Measurements from ENCODE around the gene CACNA1G. TPM values are rescaled to one million over a fixed set of nuclear protein-coding genes. Genes with fewer than 3 reads are reported as not detected.
A peak's percentile ranks its signal among the peaks of the same experiment; 100 is the strongest.

Gene CACNA1G
- total RNA-seq, 1 experiment from 2014 or later: 0.05 TPM

DNA sequence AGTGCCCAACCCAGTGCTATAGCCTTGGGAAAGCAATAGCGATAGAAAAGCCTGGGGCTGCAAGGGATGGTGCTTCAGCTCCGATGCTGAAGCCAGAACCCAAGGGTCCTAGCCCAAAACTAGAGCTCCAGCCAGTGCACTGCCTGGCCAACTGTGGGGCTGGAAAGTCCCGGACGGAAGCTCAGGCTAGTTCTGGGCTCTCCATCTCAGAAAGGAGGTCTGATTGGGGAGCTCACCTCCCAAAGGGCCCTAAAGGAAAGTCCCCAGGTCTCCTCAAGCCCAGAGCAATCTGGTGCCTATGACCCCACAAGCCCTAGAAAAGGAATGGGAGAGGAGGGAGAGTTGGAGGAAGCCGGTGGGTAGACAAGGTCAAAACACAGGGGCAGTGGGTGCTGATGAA, 72.1 kb downstream of the CACNA1G start:
- DNase-seq (ENCODE audit: low spot score): no peak

- peak; percentile 2 for DNase-seq (ENCODE audit: low spot score)
Measured at GRCh38 chr17:50633683-50634082, 73.2 kb downstream of the CACNA1G start.

- DNase-seq (ENCODE audit: low spot score): peak; percentile 78
Measured at GRCh38 chr17:50634224-50634914, 73.9 kb downstream of the CACNA1G start, which contains the start of gene ABCC3. Gene ABCC3, plus strand, starts transcription at chr17:50634881. Its CDS starts 56 bp downstream, at chr17:50634937.

GRCh38 chr17:50634915-50635731, 74.6 kb downstream of the CACNA1G start:
- peak; percentile 63 for DNase-seq (ENCODE audit: low spot score)

GRCh38 chr17:50635732-50635981, 75.1 kb downstream of the CACNA1G start:
- no peak for DNase-seq (ENCODE audit: low spot score)

DNA sequence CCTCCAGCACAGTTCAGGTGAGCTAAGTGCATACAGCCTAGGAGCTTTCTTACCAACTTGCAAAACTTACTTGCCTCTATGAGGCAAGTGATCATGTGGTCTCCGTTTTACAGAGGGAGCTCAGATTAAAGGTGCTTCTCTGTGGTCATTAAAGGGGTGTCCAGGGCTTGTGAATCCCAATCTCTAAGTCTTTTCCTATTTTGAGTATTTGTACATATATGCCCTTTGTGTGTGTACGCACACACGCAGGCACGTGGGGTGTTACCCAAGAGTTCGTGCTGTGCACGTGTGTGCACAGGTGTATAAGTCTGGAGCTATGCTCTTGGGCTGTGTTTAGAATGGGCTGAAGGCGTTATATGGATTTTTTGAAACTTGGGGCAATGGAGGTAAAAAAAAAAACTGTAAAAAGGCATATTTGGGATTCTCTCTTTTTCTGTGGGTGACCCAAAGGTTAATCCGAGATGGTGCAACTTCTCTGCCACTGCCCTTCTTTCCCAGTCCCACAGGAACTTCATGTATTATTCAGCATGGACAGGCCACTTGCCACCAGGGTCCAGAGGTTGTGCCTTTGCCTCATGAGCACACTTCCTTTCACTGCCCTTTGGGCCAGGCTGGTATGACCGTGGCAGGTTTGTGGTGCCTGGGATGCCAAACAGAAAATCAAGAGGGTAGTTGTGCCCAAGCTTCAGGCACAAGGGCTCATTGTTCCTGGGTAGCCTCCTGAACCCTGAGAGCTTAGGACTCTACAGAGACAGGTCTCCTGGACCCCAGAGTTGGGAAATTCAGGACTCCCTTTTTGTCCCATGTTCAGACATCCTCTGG, 75.7 kb downstream of the CACNA1G start:
- peak; percentile 53 for DNase-seq (ENCODE audit: low spot score)

DNA sequence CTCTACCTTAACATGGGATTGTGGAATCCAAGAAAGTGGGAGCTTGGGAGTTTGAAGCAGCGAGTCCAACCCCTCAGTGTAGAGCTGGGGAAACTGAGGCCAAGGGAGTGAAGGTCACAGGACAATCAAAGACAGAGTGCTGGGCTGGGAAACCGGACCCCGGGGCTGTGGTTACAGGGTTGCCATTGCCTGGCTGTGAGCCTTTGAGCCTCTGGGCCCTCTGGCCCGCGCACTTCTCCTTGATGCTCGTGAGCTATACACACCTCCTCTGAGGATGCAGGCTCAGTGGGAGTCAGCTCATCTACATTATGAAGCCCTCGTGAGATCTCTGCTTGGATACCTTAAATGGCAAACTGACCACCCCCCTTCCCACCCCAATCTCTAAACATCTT, 76.3 kb downstream of the CACNA1G start:
- DNase-seq (ENCODE audit: low spot score): no peak

GRCh38 chr17:50637829-50638605, 77.5 kb downstream of the CACNA1G start:
- peak; percentile 43 for DNase-seq (ENCODE audit: low spot score)

GRCh38 chr17:50638606-50638965, 78.1 kb downstream of the CACNA1G start:
- DNase-seq (ENCODE audit: low spot score): peak; percentile 61

- peak; percentile 98 for DNase-seq (ENCODE audit: low spot score)
Measured at GRCh38 chr17:50638966-50639713, 78.6 kb downstream of the CACNA1G start.

- DNase-seq (ENCODE audit: low spot score): no peak
Measured at GRCh38 chr17:50640686-50641351, 80.3 kb downstream of the CACNA1G start.

DNA sequence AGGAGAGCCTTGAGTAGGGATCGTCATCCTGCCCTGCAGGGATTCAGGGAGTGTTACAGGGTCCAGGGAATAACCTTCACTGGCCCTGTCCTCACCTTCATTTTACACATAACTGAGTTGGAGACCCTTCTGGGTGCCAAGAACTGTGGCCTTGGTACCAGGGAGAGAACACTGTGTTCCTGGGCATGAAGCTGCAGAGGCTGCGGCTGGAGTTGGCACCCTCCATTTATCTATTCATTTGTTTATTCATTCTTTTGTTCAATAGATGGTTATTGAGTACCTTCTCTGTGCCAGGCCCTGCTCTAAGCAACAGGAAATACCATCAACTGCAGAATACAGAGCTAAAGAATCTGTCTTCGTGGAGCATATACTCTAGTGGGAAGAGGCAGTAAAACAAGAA, 80.8 kb downstream of the CACNA1G start:
- no peak for DNase-seq (ENCODE audit: low spot score)

- no peak for DNase-seq (ENCODE audit: low spot score)
Measured at GRCh38 chr17:50642071-50642721, 81.7 kb downstream of the CACNA1G start.

- no peak for DNase-seq (ENCODE audit: low spot score)
Measured at GRCh38 chr17:50642722-50643656, 82.5 kb downstream of the CACNA1G start.

DNA sequence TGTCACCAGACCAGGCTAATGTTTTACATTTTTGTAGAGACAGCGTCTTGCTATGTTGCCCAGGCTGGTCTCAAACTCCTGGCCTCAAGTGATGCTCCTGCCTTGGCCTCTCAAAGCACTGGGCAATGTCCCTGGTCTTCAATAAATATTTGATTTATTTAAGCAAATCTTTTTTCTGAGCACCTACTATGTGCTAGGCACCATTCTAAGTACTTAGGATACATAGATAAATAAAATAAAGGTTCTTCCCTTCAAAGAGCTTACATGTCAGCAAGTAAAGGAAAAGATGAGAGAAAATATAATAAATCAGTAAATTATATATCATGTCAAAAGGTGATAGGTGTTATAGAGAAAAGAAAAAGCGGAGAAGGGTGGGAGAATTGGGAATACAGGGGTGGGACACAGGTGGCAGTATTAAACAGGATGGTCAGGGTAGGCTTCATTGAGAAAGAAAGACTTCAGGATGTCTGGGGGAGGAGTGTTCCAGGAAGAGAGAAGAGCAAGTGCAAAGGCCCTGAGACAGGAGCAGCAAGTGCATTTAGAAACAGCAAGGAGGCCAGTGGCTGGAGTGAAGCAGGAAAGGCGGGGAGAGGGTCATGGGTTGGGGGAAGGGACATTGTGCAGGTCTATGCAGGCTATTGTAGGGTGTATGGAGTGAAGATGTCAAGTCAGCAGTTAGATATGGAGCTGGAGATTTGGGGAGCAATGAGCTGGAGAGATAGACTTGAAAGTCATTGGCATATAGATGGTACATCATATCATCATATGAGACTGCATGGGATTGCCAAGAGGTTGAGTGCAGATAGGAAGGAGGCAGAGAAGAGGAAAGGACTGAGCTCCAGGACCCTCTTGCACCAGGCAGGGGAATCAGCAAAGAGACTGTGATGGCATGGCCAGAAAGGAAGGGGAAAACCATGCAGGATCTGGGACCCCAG, 85.5 kb downstream of the CACNA1G start:
- no peak for DNase-seq (ENCODE audit: low spot score)

DNA sequence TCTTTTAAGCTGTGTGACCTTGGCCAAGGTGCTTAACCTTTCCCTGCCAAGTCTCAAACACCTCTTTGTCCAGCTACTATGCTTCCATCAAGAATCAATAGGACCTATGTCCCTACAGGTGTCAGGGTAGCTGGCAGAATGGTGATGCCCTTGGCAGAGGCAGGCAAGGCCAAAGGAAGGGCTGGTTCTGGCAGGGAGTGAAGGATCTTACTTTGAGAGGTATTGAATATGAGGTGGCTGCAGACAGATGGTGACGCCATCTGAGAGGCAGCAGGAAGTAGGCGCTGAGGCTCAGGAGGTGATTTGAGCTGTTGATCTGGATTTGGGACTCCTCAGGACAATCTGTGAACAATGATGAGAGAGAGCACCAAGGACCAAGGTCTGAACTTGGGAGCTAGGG, 86.7 kb downstream of the CACNA1G start:
- DNase-seq (ENCODE audit: low spot score): no peak
